NCI-H2196 (cell line): ENCODE measurements around the gene RGS6.

ENCODE experiments used
- DNase-seq: peaks from one replicate; lab custom pipeline; 2025; ENCODE audit not compliant: unreplicated experiment; lab: John Stamatoyannopoulos, UW

RGS6 gene

DNA sequence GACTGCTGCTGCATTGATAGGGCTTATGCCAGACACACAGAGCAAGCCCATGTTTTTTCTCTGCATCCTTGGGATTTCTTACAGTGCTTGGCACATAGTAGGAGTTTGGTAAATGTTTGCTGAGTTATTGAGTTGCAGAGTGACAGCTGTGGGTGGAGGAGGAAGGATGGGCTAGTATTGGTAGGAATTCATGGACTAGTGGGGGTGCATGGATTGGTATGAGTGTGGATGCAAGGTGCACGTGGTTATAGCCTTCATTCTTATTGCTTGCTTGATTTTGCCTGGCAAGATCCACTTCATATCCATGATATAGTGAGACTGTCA, 11.4 kb downstream of the RGS6 start:
- no peak for DNase-seq

DNA sequence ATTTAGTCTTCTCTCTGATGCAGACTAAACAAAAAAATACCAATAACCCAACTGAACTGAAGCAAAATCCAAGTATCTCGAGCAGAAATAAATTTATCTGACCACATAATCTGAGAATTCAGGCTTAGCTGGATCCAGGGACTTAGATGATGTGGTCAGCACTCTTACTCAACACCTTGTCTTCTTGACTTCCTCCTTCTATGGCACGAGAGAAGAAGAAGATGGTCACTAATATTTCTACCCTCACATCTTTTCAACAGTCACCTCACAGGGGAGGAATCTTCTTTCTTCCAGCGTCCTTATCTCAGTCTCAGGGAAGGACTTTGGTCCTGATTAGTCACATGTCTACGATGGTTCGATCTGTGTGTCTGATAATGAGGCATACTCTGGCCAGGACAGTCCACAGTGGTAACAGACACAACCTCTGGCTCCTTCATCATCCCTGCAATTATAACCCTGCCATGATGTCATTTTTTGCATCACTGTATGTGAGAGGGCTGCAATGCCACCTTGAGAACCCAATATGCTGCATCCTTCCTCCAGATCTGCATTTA, 15.8 kb downstream of the RGS6 start:
- DNase-seq: no peak

DNA sequence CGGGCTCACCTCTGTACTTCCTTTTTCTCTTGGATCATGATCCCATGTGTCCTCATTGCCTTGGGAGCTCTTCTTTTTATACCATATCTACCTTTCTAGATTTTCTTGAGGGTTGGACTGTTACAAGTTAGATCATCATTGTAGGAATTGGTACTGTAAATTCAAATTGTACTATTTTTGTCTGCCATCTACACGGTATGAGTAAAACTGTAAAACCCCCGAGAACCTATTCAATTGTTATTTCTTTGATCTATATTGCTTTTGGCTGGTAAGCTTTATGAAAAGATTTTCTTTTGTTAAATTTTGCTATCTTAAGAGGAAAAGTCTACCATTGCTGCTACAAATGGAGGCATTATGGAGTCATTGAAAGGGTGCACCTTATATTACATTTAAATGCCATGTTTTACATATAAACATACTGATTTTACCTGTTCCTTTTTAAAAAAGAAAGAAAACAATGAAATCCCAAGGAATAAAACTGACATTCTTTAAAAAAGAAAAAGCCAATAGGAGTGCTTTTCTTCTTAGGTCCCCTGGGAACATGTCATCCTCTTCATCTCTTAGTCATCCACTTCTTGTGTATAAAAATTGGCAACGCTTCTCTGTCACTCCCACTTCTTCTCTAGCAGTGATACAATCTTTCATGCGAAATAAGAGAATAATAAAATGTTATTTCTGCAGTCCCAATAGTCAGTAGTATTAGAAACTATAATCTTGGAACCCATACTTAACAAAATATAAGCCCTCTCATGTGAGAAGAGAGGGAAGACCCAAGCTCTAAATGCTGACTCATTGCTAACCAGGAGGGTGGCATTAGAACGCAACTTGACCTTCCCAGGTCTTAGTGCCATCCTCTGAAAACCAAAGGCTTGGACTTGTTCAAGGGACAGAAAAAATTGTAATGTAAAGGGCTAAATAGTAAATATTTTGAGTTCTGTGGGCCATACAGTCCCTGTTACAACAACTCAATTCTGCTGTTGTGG, 20.4 kb downstream of the RGS6 start:
- DNase-seq: no peak

DNA sequence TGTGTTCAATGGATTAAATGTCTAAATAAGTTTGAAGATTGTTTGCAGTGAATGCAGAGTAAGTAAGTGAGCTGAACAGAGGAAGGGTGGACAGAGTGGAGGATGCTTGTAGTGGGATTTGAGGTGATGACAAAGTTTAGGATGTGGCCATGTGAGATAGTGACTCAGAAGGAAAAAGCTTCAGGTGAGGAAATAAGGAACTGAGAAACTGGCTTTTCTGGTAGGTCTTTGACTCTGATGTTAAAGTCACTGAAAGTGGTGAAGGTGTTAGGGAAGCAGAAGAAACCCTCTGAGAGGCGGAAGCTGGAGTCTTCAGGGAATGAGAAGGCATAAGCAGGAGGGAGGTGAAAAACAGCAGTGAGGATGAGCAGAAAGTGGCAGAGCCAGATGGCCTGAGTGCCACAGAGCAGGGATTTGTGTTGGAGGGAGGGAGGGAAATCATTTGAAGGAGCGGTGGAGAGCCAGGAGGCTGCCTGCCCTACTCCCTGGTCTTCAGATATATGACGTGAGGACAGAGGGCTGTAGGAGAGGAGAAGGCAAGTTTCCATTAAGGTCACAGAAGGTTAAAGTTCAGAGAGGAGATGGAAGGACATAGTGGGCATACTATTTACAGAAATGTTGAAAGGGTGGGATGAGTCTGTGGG, 24.8 kb downstream of the RGS6 start:
- no peak for DNase-seq

DNA sequence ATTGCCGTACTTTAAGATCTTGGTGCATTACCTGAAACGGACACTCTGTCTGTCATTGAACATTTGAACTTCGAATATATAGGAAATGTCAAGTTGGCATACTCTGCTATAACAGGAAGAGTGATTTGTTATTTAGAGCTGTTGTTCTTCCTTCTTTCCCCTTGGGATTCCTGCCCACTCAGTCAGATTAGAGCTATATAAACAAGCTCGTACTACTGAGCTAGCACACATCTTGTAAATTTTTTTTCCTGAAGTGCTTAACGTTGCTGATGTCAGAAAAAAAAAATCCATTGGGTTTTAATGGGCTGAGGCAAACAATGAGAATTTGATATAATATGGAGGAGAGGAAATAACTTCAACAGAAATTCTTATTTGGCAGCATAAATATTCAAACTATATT, 26.8 kb downstream of the RGS6 start:
- DNase-seq: no peak

DNA sequence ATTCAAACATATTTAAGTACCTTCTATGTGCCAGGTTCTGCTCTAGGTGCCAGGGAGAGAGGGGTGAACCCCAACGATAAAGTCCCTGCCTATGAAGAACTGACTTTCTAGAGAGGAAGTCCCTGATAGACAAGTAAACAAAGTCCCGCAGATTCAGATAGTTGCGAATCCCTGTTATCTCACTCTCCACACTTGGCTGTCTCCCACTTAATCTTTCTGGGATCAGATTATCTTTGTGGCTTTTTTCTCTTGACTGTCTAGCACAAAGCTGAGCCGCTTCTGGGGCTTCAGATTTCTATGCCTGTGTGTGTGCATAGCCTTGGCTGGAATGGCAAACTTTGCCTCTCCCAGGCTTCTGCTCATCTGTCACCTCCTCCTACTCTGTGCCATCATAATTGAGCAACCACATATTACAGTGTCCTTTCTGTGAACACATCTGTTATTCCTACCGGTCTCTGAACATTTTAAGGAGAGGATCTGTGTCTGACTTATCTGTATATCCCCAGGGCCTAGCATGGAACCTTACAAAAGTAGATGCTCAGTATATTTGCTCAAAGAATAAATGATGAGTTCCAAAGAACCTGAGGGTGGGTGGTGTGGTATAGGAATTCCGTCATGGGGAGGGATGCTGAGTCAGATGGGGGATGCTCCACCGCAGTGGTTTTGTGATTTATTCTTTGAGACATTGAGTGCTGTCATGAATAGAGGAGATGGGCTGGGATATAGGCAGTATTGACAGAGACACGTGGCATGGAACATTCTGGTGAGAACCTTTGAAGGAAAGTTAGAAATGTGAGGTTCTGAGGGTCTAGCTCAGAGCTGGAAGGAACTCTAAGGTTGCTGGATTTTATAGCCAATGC, 28.5 kb downstream of the RGS6 start:
- DNase-seq: no peak

DNA sequence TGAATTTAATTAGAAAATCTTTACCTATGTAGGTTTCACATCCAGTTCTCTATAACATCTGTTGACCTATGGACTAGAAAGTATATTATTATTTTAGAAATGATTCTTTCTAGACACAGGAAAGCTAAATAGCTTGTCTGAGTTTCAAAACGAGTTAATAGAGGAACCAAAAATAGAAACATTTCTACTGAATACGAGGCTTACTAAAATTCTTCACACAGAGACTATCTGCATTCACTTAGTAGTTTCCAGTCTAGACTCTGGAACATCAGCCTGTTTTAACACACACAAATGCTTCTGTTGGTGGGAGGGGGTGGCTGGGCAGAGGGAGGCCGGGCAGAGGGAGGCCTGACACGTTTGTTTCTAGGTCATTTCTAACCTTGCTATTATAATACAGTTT, 29.7 kb downstream of the RGS6 start:
- no peak for DNase-seq

DNA sequence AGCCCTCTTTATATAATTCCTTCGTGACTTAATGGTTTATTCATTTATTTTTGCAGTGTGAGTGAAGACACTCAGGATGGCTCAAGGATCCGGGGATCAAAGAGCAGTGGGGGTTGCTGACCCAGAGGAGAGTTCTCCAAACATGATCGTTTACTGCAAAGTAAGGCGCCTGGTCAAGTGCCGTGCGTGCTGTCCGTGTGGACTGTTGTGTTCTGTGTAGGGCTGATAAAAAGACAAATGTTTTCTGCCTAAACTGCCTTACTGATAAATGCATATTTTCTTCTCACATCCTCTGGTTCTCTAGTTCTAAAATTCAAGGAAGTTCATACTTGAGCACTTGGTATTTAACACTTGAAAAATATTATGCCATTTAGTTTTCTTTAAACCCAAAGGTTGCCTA, 32.5 kb downstream of the RGS6 start:
- no peak for DNase-seq

DNA sequence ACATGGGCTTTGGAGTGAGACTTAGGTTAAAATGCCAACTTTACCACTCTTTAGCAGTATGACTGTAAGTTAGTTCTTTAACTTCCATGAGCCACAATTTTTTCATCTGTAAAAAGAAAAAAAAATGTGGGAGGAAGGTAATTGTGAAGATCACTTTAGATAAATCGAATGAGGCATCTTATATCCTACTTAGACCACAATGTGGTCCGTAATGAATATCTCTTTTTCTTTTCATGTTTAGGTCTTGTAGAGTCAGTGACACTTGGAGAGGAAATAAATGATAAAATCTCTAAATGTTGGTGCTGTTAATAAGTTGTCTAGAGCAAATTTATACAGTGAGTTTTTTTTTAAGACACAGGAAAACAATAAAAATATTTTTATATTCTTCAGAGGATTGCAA, 34.3 kb downstream of the RGS6 start:
- DNase-seq: no peak

DNA sequence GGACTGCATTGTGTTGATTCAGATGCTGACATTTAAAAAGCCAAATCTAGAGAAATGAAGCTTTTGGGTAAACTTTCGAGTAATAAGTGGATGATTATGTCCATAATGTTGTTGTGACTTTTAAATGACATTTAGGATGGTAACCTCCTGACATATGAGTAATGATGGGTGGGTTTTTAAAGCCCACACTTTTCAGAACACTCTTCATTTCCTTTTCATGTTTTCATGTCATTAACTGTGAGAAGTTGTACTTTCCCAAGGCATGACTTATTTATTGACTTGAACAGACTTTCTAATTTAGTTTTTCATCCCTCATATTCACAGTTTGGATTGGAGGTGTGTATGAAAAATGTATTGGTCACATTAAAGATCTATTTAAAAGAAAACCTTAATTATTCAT, 35.5 kb downstream of the RGS6 start:
- DNase-seq: no peak

DNA sequence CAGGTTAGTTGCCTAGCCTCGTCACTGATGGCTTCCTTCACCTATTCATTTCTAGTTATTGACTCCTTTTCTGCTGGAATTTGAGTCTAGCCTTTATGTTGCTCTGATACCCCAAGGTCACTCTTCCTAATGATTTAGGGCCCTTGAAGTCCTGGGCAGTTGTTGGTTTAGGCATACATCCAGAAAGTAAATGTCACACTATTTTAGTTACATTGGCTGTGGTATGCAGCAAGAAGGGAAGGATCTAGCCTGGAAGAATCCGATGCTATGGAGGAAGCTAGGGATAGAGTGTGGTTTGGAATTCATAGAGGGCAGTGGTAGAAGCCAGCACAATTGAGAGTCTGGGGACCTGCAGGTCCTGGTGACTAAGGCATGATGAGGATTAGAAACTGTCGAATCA, 38.0 kb downstream of the RGS6 start:
- no peak for DNase-seq

DNA sequence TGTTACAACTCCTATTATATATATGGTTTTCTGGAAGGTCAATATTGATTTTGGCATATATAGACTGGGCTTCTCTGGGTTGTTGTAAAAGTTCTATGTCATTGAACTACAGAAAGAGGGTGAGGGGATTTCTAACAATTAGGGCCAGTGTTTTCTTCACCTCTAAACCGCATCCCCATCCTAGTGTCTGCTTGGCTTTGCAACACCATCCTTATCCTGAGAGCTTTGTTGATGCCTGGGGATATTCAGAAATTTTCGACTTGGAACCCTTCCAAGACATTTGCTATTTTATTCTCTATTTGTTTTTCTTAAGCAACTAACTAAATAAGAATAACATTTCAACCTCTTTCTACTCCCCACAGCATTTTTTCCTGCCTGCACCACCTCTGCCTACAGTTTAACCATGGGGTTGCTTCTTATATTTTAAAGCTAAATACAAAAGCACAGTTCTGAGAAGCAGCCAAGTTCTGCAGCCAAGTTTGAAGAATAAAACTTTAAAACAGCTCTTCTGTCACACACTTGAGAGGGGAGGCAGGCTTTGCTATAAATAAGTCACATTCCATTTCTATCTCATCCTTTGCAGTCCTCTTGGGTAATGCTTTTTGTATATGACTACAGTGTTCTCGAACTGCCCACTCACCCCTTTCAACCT, 53.4 kb downstream of the RGS6 start:
- no peak for DNase-seq

DNA sequence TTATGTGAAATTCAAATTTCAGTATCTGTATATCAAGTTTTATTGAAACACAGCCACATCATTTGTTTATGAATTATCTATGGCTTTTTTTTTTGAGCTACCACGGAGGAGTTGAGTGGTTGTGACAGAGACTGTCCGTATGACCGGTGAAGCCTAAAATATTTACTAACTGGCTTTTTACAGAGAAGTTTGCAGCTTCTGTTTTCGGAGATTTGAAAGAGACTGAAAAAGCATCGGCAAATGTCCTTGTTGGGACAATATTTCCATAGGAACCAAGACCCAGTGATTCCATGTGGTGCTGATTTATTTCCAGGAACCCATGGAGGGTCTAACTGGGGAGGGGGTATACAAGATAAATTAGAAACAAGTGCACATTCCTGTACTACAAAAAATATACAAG, 56.2 kb downstream of the RGS6 start:
- no peak for DNase-seq

DNA sequence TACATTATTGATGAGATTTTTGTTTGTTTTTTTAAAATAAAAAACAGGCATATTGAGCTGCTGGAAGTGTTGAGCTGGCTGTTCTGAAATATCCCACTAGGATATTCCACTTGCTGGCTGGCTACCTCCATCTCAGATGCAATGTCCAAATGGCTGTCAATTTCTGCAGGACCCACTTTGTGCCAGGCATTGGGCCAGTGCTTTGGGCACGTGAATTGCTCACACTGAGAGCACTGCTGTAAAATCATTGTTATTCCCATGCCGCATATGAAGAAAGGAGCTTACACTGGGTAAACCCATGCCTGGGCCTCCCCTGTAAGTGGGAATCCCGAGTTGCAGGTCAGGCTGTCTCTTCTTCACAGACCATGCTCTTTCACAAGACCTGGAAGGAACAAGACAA, 56.7 kb downstream of the RGS6 start:
- DNase-seq: no peak

DNA sequence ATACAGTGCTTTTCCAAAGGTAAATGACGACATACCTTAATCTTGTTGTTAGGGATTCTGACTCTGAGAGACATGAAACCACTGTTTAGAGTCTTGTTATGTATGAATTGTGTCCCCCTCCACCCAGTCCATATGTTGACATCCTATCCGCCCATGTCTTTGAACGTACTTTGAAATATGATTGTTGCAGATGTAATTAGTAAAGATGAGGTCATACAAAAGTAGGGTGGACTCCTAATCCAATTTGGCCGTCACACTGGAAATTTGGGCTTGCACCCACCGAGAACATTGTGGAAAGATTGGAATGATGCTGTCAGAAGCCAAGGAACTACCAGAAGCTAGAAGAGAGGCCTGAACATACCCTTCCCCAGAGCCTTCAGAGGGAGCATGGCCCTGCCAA, 62.2 kb downstream of the RGS6 start:
- DNase-seq: no peak

DNA sequence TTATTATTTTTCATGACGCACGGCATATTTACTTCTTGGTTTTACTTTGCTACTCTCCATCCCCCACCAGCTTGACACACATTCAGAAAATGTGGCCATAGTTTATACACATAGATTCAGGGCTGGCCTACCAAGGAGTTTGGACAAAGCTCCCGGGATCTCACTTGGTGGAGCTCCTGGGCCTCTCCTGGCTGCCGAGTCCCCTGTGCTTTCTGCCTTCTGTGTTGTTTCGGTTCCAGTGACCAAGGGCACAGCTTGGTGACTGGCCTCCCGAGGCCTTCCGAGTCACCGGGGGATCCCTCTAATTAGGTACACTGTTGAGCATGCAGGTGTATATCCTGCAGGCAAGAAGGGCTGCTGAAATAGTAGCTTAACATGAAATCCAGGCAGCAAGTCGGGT, 63.5 kb downstream of the RGS6 start:
- no peak for DNase-seq

DNA sequence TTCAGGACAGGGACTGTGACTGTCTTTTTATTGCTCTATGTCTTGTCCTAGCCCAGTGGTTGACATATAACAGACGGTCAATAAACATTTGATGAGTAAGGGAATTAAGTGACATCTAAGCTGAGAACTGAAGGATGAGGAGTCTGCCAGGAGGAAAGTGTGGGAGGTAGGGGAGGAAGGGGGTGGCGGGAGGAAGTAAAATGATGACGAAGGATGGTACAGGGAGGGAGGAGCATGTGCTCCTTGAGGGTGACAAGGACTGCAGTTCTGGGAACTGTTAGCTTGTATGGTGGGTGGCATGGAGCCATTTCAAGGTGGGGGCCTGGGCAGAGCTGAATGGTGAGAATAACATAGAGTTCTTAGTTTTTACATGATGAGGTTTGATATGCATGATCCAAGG, 64.4 kb downstream of the RGS6 start:
- no peak for DNase-seq

DNA sequence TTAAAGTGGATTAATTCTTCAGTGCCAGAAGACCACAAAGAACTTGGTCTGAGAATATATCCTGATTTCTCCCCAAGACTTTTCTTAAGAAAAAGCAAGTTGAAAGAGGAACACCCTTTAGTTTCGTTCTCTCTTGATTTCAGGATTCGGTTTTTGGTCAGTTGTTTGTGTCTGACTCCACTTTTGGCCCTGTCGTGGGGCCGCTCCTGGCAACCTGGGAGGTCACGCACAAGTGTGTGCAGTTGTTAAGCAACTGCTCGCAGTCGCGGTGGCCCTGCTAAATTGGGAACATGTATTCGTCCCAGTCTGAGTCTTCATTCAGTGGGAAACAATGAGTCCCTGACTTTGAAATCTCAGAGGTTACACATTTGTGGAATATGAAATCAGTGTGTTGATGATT, 68.7 kb downstream of the RGS6 start:
- no peak for DNase-seq

DNA sequence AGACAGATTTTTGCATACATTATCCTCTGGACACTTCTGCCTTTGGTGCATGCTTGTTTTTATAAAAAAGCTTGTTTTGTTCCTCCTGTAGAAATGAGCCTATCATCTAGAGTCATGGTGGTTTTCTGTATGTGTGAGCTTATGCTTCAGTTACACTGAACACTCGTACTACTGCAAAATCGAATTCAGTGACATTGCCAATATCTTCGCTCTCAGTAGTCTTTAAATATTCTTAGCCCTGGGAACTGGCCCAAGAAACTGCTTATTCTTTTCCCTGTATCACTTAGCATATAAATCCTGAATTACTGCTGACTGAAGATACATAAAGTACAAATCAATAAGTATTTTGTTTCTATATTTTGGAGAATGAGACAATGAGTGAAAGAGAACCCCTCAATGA, 70.5 kb downstream of the RGS6 start:
- DNase-seq: no peak

DNA sequence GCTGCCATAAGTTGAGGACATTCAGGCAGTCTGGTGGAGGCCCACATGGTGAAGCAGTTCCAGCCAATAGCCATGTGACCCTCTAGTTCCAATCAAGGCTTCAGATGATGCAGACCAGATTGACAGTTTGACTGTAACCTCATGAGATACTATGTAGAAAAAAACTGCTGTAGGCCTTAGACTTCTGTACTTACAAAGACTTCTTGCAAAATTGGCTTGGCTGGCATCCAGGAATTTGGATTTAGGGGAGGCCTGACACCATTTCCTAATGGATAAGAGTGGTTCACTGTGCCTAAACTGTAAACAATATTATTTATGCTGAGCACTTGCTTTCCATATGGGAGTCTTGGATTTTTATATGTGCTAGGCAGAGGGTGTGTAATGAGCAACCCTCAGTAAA, 76.4 kb downstream of the RGS6 start:
- DNase-seq: no peak

DNA sequence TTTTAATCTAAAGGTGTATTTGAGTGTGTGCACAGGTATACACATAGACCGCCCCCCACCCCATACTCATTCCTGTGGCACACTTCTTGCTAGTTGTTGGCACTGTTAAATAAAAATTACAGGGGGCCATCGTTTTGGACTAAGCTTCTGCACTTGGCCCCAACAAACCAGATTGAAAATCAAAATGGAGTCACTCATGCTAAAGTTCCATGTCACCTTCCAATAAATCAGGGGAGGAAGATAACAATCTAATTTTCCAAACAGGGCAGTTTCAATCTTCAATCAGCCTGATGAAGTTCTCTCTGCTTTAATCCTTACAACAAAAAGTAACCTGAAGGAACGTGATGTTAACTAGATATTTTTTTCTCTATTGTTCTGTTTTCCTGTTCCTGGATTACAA, 78.2 kb downstream of the RGS6 start:
- no peak for DNase-seq
